Measurements from ENCODE around the gene FREY1.

FREY1 gene

GRCh38 chr11:45858751-45859398 is 48.2 kb downstream of the FREY1 start:
- no peak overlapping the region for H3K27ac ChIP-seq

GRCh38 chr11:45857961-45858474 is 49.1 kb downstream of the FREY1 start:
- TF ChIP-seq CTCF (IDR thresholded peaks at IDR 0.05; ENCODE audit: low read depth, low read length, missing control alignments), result no peak
- in situ Hi-C loops (cut with HindIII; ENCODE audit: low pct_ligation_motif_present, low sequenced_read_pairs), result no loop called here
- peak; percentile 56 for DNase-seq
- Histone ChIP-seq H3K36me3 (replicated peaks) (peaks cover 20% of the 10 kb centered on the region), H3K4me3 (ENCODE audit: low read depth, low read length) (no peak overlapping the region), H3K27ac (no peak overlapping the region), H3K27me3 (replicated peaks) (no peaks in the 10 kb centered on the region)

More at GRCh38 chr11:45858751-45859398, 48.2 kb downstream of the FREY1 start:
- Histone ChIP-seq H3K4me3 (ENCODE audit: low read depth, low read length) (no peak overlapping the region), H3K27me3 (replicated peaks) (no peaks in the 10 kb centered on the region), H3K36me3 (replicated peaks) (peaks cover 23% of the 10 kb centered on the region)
- TF ChIP-seq CTCF (IDR thresholded peaks at IDR 0.05; ENCODE audit: low read depth, low read length, missing control alignments), result no peak
- in situ Hi-C loops (cut with HindIII; ENCODE audit: low pct_ligation_motif_present, low sequenced_read_pairs), result no loop called here
- no peak for DNase-seq

Measured in brain microvascular endothelial cell (primary cell).